ENCODE measurements around the gene PRKAR2B.

- TF ChIP-seq EZH2 (IDR thresholded peaks at IDR 0.05) (no peak), CTCF (IDR thresholded peaks at IDR 0.05) (no peak), EZH2phosphoT487 (IDR thresholded peaks at IDR 0.05) (no peak)
These were observed 143.3 kb downstream of the PRKAR2B start for GRCh38 chr7:107187774-107188173.

All from neural progenitor cell (in vitro differentiated cells).